NCI-H510A (cell line): Measurements from ENCODE around the gene FIG4.

Experiments
- DNase-seq: peaks from one replicate; lab custom pipeline; 2025; lab: John Stamatoyannopoulos, UW

The FIG4 gene

GRCh38 chr6:109690737-109691621 is at the start of gene FIG4, which contains the start of gene AK9:
Gene FIG4, plus strand, starts transcription at chr6:109691296. Its CDS starts 140 bp downstream, at chr6:109691436.
Gene AK9, minus strand, starts transcription at chr6:109691202. Its CDS starts 15,457 bp downstream, at chr6:109675745.
- DNase-seq = peak; percentile 68

- no peak for DNase-seq
Measured at GRCh38 chr6:109644131-109644530, 47.0 kb upstream of the FIG4 start.

- DNase-seq = no peak
Measured at GRCh38 chr6:109653264-109653663, 37.8 kb upstream of the FIG4 start.

- no peak for DNase-seq
Measured at GRCh38 chr6:109655761-109656262, 35.3 kb upstream of the FIG4 start.

- DNase-seq = no peak
Measured at GRCh38 chr6:109660526-109661320, 30.4 kb upstream of the FIG4 start.

GRCh38 chr6:109662192-109662591 is 28.9 kb upstream of the FIG4 start:
- DNase-seq = no peak

- no peak for DNase-seq
Measured at GRCh38 chr6:109669811-109670210, 21.3 kb upstream of the FIG4 start.

GRCh38 chr6:109671733-109672132 is 19.4 kb upstream of the FIG4 start:
- no peak for DNase-seq

GRCh38 chr6:109672175-109672574 is 18.9 kb upstream of the FIG4 start:
- DNase-seq = no peak

- no peak for DNase-seq
Measured at GRCh38 chr6:109672839-109673238, 18.3 kb upstream of the FIG4 start.

- DNase-seq = no peak
Measured at GRCh38 chr6:109676724-109677123, 14.4 kb upstream of the FIG4 start.

- no peak for DNase-seq
Measured at GRCh38 chr6:109678240-109678639, 12.9 kb upstream of the FIG4 start.

GRCh38 chr6:109678661-109679505 is 12.2 kb upstream of the FIG4 start:
- DNase-seq = peak; percentile 8

- DNase-seq = no peak
Measured at GRCh38 chr6:109686566-109687265, 4.4 kb upstream of the FIG4 start.

GRCh38 chr6:109687271-109687761 is 3.8 kb upstream of the FIG4 start:
- DNase-seq = no peak

- peak; percentile 7 for DNase-seq
Measured at GRCh38 chr6:109690373-109690736, 741 bp upstream of the FIG4 start.

GRCh38 chr6:109693111-109693510 is 2.0 kb downstream of the FIG4 start:
- DNase-seq = no peak

GRCh38 chr6:109695468-109695867 is 4.4 kb downstream of the FIG4 start:
- no peak for DNase-seq

- no peak for DNase-seq
Measured at GRCh38 chr6:109696355-109696754, 5.3 kb downstream of the FIG4 start.

- no peak for DNase-seq
Measured at GRCh38 chr6:109701221-109701620, 10.1 kb downstream of the FIG4 start.

GRCh38 chr6:109701774-109702173 is 10.7 kb downstream of the FIG4 start:
- no peak for DNase-seq
